Measurements from ENCODE around the gene NKX2-3.

GRCh38 chr10:99489271-99489670 lies 43.5 kb upstream of the NKX2-3 start:
- TF ChIP-seq CTCF (IDR thresholded peaks at IDR 0.05) = no peak
- no peak for TF ChIP-seq POLR2AphosphoS5 (IDR thresholded peaks at IDR 0.05; ENCODE audit: low read depth, low read length)
- TF ChIP-seq, protein P1, sequence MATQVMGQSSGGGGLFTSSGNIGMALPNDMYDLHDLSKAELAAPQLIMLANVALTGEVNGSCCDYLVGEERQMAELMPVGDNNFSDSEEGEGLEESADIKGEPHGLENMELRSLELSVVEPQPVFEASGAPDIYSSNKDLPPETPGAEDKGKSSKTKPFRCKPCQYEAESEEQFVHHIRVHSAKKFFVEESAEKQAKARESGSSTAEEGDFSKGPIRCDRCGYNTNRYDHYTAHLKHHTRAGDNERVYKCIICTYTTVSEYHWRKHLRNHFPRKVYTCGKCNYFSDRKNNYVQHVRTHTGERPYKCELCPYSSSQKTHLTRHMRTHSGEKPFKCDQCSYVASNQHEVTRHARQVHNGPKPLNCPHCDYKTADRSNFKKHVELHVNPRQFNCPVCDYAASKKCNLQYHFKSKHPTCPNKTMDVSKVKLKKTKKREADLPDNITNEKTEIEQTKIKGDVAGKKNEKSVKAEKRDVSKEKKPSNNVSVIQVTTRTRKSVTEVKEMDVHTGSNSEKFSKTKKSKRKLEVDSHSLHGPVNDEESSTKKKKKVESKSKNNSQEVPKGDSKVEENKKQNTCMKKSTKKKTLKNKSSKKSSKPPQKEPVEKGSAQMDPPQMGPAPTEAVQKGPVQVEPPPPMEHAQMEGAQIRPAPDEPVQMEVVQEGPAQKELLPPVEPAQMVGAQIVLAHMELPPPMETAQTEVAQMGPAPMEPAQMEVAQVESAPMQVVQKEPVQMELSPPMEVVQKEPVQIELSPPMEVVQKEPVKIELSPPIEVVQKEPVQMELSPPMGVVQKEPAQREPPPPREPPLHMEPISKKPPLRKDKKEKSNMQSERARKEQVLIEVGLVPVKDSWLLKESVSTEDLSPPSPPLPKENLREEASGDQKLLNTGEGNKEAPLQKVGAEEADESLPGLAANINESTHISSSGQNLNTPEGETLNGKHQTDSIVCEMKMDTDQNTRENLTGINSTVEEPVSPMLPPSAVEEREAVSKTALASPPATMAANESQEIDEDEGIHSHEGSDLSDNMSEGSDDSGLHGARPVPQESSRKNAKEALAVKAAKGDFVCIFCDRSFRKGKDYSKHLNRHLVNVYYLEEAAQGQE (IDR thresholded peaks at IDR 0.05; ENCODE audit: insufficient read depth in 1 of 2, low read depth in 2 of 2, low read length in 1 of 2) = no peak
- TF ChIP-seq SIN3A (IDR thresholded peaks at IDR 0.05; ENCODE audit: borderline replicate concordance, insufficient read depth, low read depth, low read length) = no peak

All from Panc1 (cell line).